Hematopoietic multipotent progenitor cell treated with erythropoietin and hydrocortisone succinate and interleukin-3 and kit ligand, for 17 days (in vitro differentiated cells): Measurements from ENCODE around the gene KAT8.

Experiments
- DNase-seq: peaks from one replicate; pipeline ENCODE4 v3.0.0-alpha.2; 2015; ENCODE audit warnings: low spot score

KAT8 gene

DNA sequence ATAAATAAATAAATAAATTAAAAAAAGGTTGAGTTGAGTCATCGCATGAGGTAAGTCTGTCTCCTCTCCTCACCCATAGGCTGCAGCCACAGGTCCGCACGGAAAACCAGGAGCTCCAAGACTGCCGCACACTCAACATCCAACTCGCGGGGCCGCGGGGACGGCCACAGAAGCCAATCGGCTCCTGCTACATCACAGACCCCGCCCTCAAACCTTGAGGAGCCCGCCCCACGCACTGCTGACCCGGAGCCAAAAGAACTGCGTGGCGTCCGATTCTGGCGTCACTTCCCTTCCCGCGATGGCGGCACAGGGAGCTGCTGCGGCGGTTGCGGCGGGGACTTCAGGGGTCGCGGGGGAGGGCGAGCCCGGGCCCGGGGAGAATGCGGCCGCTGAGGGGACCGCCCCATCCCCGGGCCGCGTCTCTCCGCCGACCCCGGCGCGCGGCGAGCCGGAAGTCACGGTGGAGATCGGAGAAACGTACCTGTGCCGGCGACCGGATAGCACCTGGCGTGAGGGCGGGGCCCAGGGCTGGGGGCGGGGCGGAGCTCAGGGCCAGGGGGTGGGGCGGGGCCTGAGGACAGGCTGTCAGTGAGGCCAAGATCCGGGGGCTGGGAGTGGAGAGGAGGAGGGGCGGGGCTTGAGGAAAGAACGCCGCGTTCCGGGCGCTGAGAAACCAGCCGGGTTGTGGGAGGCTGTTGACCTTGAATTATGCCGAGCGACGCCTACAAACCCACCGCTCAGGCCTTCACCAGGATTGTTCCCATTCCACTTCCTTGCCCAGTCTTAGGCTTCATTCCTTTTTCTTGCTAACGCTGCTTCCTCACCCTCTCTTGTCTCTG, at the start of gene KAT8:
KAT8 (plus strand) TSS at position 281 of the 839 bp plus-strand sequence; CDS start at position 299, 18 bp downstream.
- DNase-seq: peak; percentile 99

DNA sequence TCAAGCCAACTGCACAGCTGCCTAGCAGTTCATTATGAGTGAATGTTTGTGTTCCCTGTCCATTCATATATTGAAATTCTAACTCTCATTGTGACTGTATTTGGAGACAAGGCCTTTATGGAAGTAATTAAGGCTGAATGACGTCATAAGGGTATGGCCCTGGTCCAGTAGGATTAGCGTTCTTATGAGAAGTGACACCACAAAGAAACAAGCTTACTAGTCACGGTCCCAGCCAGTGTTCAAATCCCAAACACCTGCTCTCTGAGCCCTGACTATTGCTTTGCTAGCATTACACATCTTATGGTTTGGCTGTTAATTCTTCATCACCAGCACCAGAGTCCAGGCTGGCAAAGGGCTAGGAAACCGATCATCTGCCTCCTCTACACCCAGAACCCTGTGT, 45.6 kb upstream of the KAT8 start:
- no peak for DNase-seq

DNA sequence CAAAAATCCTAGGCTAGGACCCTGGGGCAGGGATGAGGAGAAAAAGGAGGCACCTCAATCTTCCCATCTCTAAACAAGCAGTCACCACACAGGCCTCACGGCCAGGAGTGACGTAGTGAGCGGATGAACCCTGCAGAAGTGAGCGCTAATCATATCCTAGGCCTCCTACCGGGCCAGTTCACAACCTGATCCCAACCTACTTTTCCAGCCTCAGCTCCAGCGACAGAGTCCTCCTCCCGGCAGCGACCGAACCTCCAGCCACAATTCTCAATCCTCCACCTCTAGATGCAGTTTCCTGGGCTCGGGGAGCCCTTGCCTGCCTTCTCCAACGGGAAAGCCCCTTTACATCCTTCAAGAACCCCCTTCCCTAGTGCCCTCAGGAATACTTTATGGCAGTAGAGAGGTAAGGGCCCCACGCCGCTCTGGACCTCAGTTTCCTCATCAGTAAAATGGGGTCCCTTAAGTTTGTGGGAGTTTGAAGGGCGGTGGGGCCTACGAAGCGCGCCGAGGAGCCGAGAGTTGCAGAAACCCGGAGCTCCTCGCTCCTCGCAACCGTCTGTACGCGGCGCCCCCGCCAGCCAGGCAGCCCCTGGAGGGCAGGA, 44.8 kb upstream of the KAT8 start:
- peak; percentile 52 for DNase-seq

DNA sequence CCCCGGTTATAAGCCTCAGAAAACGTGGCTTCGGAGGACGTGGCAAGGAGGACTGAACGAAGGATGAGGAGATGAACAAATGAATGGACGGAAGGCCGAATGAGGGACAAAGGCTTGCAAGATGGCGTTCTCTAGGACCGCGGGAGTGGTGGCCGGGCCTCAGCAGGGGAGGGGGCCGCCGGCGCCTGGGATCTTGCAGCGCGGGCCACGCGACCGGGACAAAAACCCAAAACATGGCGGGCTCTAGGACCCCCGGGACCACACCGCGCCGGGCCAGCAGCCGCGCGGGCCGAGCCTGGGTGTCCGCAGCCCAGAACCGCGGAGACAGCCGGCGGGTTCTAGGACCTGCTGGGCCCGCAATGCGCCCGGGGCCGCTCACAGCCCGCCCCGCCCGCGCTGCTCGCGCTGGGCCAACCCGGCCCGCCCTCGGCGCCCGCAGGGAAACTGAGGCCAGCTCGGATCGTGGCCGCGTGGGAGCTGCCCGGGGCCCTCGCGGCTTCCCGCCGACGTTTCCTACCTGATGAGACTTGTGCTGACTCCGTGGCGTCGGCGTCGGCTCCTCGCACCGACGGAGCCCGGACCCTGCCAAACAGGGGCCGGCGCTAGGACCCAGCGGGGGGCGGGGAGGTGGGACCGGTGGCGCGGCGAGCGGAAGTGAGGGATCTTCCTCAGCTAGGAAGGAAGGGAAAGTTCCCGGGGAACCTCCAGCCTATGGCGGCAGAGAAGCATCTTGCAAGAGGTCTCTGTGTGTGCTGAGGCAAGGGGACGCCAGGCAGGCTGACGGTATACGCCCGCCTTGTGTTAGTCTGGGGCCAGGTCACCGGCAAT, 44.1 kb upstream of the KAT8 start:
- peak; percentile 81 for DNase-seq

DNA sequence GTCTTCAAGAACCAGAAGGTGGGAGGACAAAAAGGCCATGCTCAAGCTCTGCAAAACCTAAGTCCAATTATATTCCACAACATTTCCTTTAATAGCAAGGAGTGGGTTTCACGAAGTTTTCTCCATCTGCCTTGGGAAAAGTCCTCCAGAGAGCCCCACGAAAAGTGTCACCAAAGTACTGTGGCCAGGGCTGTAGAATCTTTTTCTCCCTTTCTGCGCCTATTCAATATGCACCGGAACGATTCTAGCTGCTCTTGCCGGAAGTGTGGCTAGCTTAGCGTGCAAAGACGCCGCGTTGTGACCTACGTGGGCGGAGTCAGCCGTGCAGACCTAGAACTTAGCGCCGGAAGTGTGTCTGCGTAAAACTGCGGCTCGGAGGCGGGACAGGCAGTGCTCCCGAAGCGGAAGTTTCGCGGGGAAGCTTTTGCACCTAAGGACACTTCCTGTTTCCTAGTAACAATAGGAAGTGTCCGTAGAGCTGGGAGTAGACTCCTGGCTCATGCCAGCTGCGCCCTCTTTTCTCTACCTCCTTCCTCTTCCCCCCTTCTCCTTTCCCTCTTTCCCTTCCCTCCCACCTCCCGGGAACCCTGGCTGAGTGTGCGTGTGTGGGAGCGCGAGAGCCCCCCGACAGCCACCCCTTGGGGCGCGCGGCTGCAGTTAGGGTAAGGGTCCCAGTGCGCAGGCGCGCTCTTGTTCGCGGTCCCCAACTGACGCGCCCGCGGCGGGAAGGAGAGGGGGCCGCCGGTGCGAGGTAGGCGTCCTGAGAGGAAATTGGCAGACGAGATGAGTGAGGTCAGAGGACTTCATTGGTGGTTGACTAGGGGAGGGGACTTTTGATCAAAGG, 43.3 kb upstream of the KAT8 start, which contains the start of the genes ZNF646 and ZNF668:
ZNF646 (plus strand) TSS at position 453 of the 844 bp plus-strand sequence. CDS start 1,903 bp downstream, outside the sequence.
ZNF668 (minus strand) TSS at position 271 of the 844 bp plus-strand sequence. CDS start 9,781 bp downstream, outside the sequence.
- DNase-seq: peak; percentile 96

DNA sequence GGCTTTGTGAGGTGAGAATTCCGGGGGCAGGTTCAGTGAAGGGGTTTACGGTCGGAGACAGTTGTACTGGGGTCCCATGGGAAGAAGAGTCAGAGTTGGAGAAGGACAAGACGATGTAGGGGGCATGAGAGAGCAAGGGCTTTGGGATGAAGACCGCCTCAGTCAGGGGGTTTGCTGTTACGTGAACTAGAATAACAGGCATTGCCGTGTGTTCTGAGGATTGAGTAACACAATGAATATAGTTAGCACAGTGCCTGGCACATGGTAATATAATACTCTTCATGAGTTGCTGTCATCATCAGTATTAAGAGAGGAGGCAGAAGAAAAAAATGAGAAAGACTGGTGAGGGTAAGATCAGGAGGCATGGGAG, 42.7 kb upstream of the KAT8 start:
- peak; percentile 39 for DNase-seq

DNA sequence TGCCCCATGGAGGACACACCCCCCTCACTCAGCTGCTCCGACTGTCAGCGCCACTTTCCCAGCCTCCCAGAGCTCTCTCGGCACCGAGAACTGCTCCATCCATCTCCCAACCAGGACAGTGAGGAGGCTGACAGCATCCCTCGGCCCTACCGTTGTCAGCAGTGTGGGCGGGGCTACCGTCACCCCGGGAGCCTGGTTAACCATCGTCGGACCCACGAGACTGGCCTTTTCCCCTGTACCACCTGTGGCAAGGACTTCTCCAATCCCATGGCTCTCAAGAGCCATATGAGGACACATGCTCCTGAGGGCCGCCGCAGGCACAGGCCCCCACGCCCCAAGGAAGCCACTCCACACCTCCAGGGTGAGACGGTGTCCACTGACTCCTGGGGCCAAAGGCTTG, 41.1 kb upstream of the KAT8 start:
- no peak for DNase-seq

DNA sequence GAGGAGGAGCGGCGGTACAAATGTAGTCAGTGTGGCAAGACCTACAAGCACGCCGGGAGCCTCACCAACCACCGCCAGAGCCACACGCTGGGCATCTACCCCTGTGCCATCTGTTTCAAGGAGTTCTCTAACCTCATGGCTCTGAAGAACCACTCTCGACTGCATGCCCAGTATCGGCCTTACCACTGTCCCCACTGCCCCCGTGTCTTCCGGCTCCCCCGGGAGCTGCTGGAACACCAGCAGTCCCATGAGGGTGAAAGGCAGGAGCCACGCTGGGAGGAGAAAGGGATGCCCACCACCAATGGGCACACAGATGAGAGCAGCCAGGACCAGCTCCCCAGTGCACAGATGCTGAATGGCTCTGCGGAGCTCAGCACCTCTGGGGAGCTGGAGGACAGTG, 40.4 kb upstream of the KAT8 start:
- DNase-seq: no peak

DNA sequence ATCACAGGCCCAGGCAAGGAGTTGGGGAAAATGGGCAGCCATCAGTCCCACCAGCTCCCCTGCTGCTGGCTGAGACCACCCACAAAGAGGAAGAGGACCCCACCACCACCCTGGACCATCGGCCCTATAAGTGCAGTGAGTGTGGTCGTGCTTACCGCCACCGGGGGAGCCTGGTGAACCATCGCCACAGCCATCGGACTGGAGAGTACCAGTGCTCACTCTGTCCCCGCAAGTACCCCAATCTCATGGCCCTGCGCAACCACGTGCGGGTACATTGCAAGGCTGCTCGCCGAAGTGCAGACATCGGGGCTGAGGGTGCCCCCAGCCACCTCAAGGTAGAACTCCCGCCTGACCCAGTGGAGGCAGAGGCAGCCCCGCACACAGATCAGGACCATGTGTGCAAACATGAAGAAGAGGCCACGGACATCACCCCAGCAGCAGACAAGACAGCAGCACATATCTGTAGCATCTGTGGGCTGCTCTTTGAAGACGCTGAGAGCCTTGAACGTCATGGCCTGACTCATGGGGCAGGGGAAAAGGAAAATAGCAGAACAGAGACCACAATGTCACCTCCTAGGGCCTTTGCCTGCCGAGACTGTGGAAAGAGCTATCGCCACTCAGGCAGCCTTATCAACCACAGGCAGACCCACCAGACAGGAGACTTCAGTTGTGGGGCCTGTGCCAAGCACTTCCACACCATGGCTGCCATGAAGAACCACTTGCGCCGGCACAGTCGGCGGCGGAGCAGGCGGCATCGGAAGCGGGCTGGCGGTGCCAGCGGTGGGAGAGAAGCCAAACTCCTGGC, 39.7 kb upstream of the KAT8 start:
- DNase-seq: peak; percentile 64

DNA sequence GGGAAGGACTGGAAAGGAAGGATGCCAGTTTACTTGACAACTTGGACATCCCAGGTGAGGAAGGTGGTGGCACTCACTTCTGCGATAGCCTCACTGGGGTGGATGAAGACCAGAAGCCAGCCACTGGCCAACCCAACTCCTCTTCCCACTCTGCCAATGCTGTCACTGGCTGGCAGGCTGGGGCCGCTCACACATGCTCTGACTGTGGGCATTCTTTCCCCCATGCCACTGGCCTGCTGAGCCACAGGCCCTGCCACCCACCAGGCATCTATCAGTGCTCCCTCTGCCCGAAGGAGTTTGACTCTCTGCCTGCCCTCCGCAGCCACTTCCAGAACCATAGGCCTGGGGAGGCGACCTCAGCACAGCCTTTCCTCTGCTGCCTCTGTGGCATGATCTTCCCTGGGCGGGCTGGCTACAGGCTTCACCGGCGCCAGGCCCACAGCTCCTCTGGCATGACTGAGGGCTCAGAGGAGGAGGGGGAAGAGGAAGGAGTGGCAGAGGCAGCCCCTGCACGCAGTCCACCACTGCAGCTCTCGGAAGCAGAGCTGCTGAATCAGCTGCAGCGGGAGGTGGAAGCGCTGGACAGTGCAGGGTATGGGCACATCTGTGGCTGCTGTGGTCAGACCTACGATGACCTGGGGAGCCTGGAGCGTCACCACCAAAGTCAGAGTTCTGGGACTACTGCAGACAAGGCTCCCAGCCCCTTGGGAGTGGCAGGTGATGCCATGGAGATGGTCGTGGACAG, 38.7 kb upstream of the KAT8 start:
- no peak for DNase-seq

DNA sequence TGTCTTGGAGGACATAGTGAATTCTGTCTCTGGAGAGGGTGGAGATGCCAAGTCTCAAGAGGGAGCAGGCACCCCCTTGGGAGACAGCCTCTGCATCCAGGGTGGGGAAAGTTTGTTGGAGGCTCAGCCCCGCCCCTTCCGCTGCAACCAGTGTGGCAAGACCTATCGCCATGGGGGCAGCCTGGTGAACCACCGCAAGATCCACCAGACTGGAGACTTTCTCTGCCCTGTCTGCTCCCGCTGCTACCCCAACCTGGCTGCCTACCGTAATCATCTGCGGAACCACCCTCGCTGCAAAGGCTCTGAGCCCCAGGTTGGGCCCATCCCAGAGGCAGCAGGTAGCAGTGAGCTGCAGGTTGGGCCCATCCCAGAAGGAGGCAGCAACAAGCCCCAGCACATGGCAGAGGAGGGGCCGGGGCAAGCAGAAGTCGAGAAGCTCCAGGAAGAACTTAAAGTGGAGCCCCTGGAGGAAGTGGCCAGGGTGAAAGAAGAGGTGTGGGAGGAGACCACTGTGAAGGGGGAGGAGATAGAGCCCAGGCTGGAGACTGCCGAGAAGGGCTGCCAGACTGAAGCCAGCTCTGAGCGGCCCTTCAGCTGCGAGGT, 38.0 kb upstream of the KAT8 start:
- DNase-seq: no peak

DNA sequence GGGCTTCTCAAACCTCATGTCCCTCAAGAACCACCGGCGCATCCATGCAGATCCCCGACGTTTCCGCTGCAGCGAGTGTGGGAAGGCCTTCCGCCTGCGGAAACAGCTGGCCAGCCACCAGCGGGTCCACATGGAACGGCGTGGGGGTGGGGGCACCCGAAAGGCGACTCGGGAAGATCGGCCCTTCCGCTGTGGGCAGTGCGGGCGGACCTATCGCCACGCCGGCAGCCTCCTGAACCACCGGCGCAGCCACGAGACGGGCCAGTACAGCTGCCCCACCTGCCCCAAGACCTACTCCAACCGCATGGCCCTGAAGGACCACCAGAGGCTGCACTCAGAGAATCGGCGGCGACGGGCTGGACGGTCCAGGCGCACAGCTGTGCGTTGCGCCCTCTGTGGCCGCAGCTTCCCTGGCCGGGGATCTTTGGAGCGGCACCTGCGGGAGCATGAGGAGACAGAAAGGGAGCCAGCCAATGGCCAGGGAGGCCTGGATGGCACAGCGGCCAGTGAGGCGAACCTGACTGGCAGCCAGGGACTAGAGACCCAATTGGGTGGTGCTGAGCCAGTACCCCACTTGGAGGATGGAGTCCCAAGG, 37.3 kb upstream of the KAT8 start:
- DNase-seq: no peak

DNA sequence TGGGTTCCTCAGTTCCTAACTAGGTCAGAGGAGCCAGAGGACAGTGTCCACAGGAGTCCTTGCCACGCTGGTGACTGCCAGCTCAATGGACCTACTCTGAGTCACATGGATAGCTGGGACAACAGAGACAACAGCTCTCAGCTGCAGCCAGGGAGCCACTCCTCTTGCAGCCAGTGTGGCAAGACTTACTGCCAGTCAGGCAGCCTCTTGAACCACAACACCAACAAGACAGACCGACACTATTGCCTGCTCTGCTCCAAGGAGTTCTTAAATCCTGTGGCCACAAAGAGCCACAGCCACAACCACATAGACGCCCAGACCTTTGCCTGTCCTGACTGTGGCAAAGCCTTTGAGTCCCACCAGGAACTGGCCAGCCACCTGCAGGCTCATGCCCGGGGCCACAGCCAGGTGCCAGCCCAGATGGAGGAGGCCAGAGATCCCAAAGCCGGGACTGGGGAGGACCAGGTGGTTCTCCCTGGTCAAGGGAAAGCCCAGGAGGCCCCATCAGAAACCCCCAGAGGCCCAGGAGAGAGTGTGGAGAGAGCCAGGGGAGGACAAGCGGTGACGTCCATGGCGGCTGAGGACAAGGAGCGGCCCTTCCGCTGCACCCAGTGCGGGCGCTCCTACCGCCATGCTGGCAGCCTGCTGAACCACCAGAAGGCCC, 36.6 kb upstream of the KAT8 start:
- no peak for DNase-seq

DNA sequence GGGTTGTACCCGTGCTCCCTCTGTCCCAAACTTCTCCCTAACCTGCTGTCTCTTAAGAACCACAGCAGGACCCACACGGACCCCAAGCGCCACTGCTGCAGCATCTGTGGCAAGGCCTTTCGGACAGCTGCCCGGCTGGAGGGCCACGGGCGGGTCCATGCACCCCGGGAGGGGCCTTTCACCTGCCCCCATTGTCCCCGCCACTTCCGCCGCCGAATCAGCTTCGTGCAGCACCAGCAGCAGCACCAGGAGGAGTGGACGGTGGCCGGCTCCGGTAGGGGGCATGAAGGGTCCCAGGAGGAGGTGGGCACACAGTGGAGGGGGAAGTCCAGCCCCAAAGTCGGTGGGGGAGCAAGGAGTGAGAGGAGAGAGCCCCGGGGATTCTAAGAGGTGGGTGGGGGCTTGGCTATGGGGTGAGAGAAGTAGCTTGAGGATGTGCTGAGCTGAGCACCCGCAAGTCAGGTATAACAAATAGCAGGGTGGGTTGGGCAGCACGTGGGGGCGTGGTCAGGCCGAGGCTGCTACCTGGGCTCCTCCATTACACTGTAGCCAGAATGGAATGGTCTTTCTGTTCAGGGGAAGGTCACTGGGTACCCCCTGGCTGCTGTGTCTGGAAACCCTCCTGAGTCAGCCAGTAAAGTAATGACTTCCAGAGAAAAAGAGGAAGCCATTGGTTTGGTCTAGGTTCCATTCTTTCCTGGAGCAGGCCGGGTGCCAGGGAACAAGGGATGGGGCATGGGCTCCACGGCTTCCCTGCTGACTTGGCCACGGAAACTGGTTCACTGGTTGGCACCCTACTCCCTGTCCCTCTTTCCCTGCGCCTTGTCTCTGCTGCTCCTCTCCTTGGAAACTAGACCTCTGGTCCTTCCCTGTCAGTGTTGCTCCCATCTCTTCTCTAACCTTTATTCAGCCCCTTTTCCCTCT, 35.8 kb upstream of the KAT8 start:
- DNase-seq: no peak

DNA sequence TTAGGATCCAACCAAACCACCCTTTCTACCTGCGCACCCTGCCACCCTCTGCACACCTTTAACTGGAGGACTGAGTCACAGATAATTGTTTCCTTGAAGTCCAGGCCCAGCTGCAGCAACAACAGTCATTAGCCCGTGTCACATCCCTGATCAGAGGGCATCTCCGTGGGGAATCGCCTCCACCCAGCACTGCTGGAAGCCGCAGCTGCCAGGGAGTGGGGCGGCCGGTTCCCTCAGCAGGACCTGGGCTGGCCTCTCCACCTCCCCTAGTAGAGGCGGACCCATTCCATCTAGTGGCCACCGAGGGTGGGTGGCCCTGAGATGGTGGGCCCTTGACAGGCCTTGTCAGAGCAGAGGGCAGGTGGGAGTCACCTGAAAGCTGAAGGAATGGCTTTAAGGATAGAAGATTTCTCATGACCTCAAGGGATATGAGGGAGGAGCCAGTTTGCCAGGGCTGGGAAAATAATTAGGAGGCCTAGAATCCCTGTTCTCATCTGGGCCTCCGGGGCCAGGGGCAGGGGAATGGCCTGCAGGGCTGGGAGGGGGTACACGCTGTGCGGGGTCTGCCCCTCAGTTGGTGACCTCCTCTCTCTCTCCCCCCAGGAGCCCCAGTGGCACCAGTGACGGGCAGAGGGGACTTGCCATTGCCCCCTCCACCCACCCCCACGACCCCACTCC, 35.0 kb upstream of the KAT8 start:
- DNase-seq: no peak

DNA sequence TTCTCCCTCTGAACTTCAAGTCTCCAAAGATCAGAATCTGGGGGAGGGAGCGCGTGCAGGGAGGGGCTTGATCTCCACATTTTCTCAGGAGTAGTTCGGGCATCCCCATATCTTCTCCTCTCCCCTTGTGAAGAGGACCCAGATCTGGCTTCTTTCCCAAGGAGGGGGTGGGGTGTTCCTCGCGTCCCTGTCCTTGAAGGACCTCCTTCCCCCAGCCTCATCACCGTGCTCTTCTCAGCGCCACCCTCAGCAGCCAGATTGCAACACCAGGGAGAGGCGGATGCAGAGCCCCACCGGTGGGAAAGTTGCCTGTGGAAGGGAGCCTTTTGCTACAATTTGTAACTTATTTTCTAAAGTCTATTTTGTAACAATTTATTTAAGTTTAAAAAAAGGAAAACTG, 34.4 kb upstream of the KAT8 start:
- DNase-seq: no peak

DNA sequence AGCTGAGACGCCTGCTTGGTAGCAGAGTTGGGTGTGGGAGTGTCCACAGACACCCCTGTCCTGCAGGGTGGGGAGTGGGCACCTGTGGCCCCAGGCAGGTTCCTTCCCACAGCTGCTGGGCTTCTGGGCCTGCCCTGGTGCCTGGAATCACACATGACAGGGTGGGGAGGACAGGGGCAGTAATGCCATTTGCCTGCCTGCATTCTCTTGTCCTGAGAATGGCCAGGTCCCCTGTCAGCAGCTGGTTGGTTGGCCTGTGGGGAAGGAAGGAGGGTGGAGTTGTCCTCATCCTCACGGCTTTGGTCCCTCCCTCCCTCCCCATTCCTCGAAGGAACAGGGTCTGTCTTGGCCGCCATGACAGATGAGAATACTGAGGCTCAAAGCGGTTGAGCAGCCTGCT, 33.9 kb upstream of the KAT8 start:
- no peak for DNase-seq
